GM12872 (cell line): ENCODE data around the gene CHN1.

ENCODE experiments used
- CTCF ChIP-seq: IDR thresholded peaks from 3 replicates; pipeline ENCODE4 v1.5.1; 2011; ENCODE audit warnings: low read depth, mild to moderate bottlenecking, low read length, moderate library complexity; ENCODE audit not compliant: insufficient read depth

The CHN1 gene

GRCh38 chr2:174877751-174878150 is 127.4 kb downstream of the CHN1 start:
- TF ChIP-seq CTCF = no peak

GRCh38 chr2:174877301-174877700 is 127.9 kb downstream of the CHN1 start:
- no peak for TF ChIP-seq CTCF

GRCh38 chr2:174874085-174874484 is 131.1 kb downstream of the CHN1 start:
- TF ChIP-seq CTCF = no peak

GRCh38 chr2:174873471-174873870 is 131.7 kb downstream of the CHN1 start:
- TF ChIP-seq CTCF = no peak

GRCh38 chr2:174870787-174871186 is 134.4 kb downstream of the CHN1 start:
- TF ChIP-seq CTCF = no peak

- no peak for TF ChIP-seq CTCF
Observed at GRCh38 chr2:174868878-174869277, 136.3 kb downstream of the CHN1 start.

- TF ChIP-seq CTCF = no peak
Observed at GRCh38 chr2:174866421-174866820, 138.8 kb downstream of the CHN1 start.

GRCh38 chr2:174863183-174863582 is 142.0 kb downstream of the CHN1 start:
- TF ChIP-seq CTCF = no peak
